SU-DHL-6 (cell line): ENCODE measurements around the gene MACC1.

Source experiments
- H2AFZ ChIP-seq: fragments of 200-600 bp; sonication (generic); 2 replicates; pipeline ENCODE4 v1.6.1; 2014; ENCODE audit warnings: low read depth, mild to moderate bottlenecking, moderate library complexity, mixed read lengths, antibody characterized with exemption, low read length; ENCODE audit not compliant: severe bottlenecking
- H3F3A ChIP-seq: fragments of 200-600 bp; shearing (Covaris generic); 2 replicates; pipeline ENCODE4 v1.6.0; 2016; ENCODE audit warnings: antibody characterized with exemption, mild to moderate bottlenecking; ENCODE audit not compliant: insufficient read depth
- H3K27ac ChIP-seq: fragments of 200-600 bp; sonication (generic); 2 replicates; pipeline ENCODE4 v1.5.1; 2016; ENCODE audit warnings: low read depth, mild to moderate bottlenecking, low read length, moderate library complexity, mixed read lengths
- H3K27me3 ChIP-seq: fragments of 200-600 bp; sonication (generic), shearing (Covaris generic); 2 replicates; pipeline ENCODE4 v1.6.0; 2014; ENCODE audit warnings: mild to moderate bottlenecking, low read length
- H3K36me3 ChIP-seq: fragments of 200-600 bp; sonication (generic); 2 replicates; pipeline ENCODE4 v1.6.1; 2014; ENCODE audit warnings: mild to moderate bottlenecking, low read length, mixed read lengths
- H3K4me2 ChIP-seq: fragments of 300-600, 200-600 bp; shearing (Covaris generic), sonication (generic); 2 replicates; pipeline ENCODE4 v1.6.0; 2014; ENCODE audit warnings: low read length, low read depth, mild to moderate bottlenecking; ENCODE audit not compliant: poor library complexity, severe bottlenecking
- H3K4me3 ChIP-seq: fragments of 200-600 bp; sonication (generic); 2 replicates; pipeline ENCODE4 v1.5.1; 2014; ENCODE audit warnings: antibody characterized with exemption, low read length, mild to moderate bottlenecking, mixed read lengths; ENCODE audit not compliant: insufficient read depth, poor library complexity, severe bottlenecking
- H3K79me2 ChIP-seq: fragments of 200-600 bp; sonication (generic); 2 replicates; pipeline ENCODE4 v1.6.1; 2014; ENCODE audit warnings: mild to moderate bottlenecking, low read length, moderate library complexity; ENCODE audit not compliant: insufficient read depth
- H3K9ac ChIP-seq: fragments of 200-600 bp; sonication (generic); 2 replicates; pipeline ENCODE4 v1.7.0; 2014; ENCODE audit warnings: mild to moderate bottlenecking, low read length
- H3K9me2 ChIP-seq: fragments of 200-600 bp; sonication (generic); replicated peaks from 2 replicates; pipeline ENCODE4 v1.6.1; 2014; ENCODE audit warnings: low read length; ENCODE audit not compliant: insufficient read depth
- H3K9me3 ChIP-seq: fragments of 200-600 bp; sonication (generic); 2 replicates; pipeline ENCODE4 v1.6.1; 2014; ENCODE audit warnings: low read length, mixed read lengths; ENCODE audit not compliant: insufficient read depth
- H4K20me1 ChIP-seq: fragments of 200-600 bp; sonication (generic); 2 replicates; pipeline ENCODE4 v1.6.1; 2014; ENCODE audit warnings: low read depth, mild to moderate bottlenecking, antibody characterized with exemption, low read length, moderate library complexity, mixed read lengths
- EZH2phosphoT487 ChIP-seq: fragments of 200-600 bp; sonication (generic), shearing (Covaris generic); conservative IDR thresholded peaks from 2 replicates; pipeline ENCODE4 v1.6.1; 2018; ENCODE audit warnings: mild to moderate bottlenecking, antibody characterized with exemption, low read length, moderate library complexity, mixed read lengths
- TF ChIP-seq, protein P1 (sequence below): fragments of 200-600 bp; sonication (generic); IDR thresholded peaks from one replicate; pipeline ENCODE4 v1.5.1; 2017; ENCODE audit warnings: antibody characterized with exemption, mild to moderate bottlenecking, low read length, moderate library complexity; ENCODE audit not compliant: insufficient read depth, poor library complexity, severe bottlenecking

The MACC1 gene

DNA sequence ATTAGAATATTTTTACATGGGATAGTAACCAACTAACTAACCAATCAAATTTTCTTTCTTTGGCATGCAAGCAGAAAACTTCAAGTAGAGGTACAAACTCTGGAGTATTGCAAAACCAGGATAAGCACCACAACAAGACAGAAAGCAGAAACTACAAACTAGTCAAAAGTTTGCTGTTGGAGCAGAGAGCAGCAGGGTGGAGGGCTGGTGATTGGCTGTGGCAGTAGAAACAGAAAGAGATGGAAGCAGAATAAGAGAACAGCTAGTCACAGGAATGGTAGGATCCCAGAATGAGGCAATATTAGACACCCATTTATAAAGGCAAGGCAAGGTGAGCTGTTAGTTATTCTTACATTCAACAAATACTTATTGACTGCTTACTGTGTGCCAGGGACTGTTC, 6.8 kb upstream of the MACC1 start:
- H3K9ac ChIP-seq, result no peak overlapping the region
- H3K27ac ChIP-seq, result no peak overlapping the region

DNA sequence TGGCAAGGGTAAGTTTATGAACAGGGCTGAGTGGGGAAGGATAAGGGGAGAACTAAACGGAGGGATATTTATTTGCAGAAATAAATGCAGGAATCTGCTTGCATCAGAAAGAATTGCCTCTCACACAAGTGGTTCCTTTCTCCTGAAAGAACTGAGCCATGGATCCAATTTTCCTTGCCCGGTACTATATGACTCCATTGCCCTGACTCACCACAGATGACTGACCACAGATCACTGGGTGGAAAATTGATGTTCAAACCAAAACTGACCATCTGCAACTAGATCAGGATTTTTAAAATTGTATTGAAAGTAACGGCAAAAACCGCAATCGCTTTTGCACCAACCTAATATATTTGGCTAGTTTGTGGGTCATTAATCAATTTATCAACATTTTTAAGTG, 6.2 kb upstream of the MACC1 start:
- Histone ChIP-seq H3K4me2 (no peak overlapping the region), H3K4me3 (no peak overlapping the region), H2AFZ (no peak overlapping the region), H3F3A (peaks cover 28% of the 10 kb centered on the region), H3K9me3 (no peaks in the 10 kb centered on the region), H3K79me2 (no peaks in the 10 kb centered on the region), H3K36me3 (no peaks in the 10 kb centered on the region), H3K27ac (no peak overlapping the region), H4K20me1 (no peaks in the 10 kb centered on the region), H3K9ac (no peak overlapping the region), H3K9me2 (no peaks in the 10 kb centered on the region), H3K27me3 (no peaks in the 10 kb centered on the region)
- TF ChIP-seq, protein P1, sequence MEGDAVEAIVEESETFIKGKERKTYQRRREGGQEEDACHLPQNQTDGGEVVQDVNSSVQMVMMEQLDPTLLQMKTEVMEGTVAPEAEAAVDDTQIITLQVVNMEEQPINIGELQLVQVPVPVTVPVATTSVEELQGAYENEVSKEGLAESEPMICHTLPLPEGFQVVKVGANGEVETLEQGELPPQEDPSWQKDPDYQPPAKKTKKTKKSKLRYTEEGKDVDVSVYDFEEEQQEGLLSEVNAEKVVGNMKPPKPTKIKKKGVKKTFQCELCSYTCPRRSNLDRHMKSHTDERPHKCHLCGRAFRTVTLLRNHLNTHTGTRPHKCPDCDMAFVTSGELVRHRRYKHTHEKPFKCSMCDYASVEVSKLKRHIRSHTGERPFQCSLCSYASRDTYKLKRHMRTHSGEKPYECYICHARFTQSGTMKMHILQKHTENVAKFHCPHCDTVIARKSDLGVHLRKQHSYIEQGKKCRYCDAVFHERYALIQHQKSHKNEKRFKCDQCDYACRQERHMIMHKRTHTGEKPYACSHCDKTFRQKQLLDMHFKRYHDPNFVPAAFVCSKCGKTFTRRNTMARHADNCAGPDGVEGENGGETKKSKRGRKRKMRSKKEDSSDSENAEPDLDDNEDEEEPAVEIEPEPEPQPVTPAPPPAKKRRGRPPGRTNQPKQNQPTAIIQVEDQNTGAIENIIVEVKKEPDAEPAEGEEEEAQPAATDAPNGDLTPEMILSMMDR, result no peak
- TF ChIP-seq EZH2phosphoT487, result no peak

More for the DNA sequence above, 6.8 kb upstream of the MACC1 start:
- TF ChIP-seq EZH2phosphoT487, result no peak
- TF ChIP-seq, protein P1, result no peak
- Histone ChIP-seq H4K20me1 (no peaks in the 10 kb centered on the region), H3K9me3 (no peaks in the 10 kb centered on the region), H2AFZ (no peak overlapping the region), H3K9me2 (no peaks in the 10 kb centered on the region), H3K79me2 (no peaks in the 10 kb centered on the region), H3K36me3 (no peaks in the 10 kb centered on the region), H3K27me3 (no peaks in the 10 kb centered on the region), H3K4me2 (no peak overlapping the region), H3F3A (peaks cover 21% of the 10 kb centered on the region), H3K4me3 (no peak overlapping the region)

DNA sequence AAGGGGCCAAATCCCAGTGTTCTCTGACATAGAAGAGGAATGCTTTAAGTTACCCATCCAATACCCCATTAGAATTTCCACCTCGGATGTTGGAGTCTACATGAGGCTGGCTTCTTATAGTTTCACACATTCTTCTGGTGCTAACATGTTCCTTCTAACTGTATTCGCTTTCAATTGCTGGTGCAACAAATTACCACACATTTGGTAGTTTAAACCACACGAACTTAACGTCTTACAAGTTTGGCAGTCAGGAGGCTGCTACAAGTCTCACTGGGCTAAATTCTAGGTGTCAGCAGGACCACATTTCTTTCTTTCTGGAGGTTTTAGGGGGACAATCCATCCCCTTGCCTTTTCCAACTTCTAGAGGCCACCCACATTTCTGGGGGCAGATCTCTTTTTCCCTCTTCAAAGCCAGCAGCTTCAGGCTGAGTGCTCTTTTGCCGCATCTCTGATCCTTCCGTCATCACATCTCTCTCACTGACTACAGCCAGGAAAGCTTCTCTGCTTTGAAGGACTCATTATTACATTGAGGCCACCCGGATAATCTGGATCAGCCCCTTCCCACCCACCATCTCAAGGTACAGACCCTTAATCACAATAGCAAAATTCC, 5.1 kb upstream of the MACC1 start:
- TF ChIP-seq, protein P1, result no peak
- TF ChIP-seq EZH2phosphoT487, result no peak
- Histone ChIP-seq H3K9ac (no peak overlapping the region), H3K79me2 (no peaks in the 10 kb centered on the region), H4K20me1 (no peaks in the 10 kb centered on the region), H3K36me3 (no peaks in the 10 kb centered on the region), H3K27ac (no peak overlapping the region), H3K9me2 (no peaks in the 10 kb centered on the region), H3F3A (peaks cover 38% of the 10 kb centered on the region), H3K4me3 (no peak overlapping the region), H3K4me2 (no peak overlapping the region), H2AFZ (no peak overlapping the region), H3K9me3 (no peaks in the 10 kb centered on the region), H3K27me3 (no peaks in the 10 kb centered on the region)
